Heart right ventricle (tissue), 16 donors: ENCODE results near the gene SPINK9. TPM values are rescaled to one million over a fixed set of nuclear protein-coding genes. Genes with fewer than 3 reads are reported as not detected.

Experiments used
- ATAC-seq, 8 donors: fragments of 200-7000 bp; cut with Tn5 transposase; one replicate each; pipeline ENCODE4 v1.9.1; 2020; ENCODE audit warnings: mild to moderate bottlenecking in 8 of 8, moderate library complexity in 8 of 8, moderate number of reproducible peaks in 1 of 8
- DNase-seq, 2 donors: peaks; one replicate each; pipeline ENCODE4 v3.0.0-alpha.2; 2020
- H3K27ac ChIP-seq, 10 donors: fragments of 200-600 bp; sonication (generic) in 2 of 10; one replicate each; pipeline versions ENCODE4 v1.5.0 to v1.8.0; 2020 to 2022; ENCODE audit warnings: mild to moderate bottlenecking in 3 of 10
- H3K27me3 ChIP-seq, 7 donors: fragments of 200-600 bp; one replicate each; pipeline ENCODE4 v1.8.0; 2021 to 2022; ENCODE audit warnings: mild to moderate bottlenecking in 2 of 7
- H3K36me3 ChIP-seq, 9 donors: fragments of 200-600 bp; sonication (generic) in 1 of 9; one replicate each; pipeline versions ENCODE4 v1.5.0 to v1.8.0; 2020 to 2022; ENCODE audit warnings: mild to moderate bottlenecking in 2 of 9
- H3K4me1 ChIP-seq, 9 donors: fragments of 200-600 bp; sonication (generic) in 1 of 9; one replicate each; pipeline versions ENCODE4 v1.5.0 to v1.8.0; 2020 to 2022; ENCODE audit warnings: mild to moderate bottlenecking in 4 of 9
- H3K4me3 ChIP-seq, 10 donors: fragments of 200-600 bp; sonication (generic) in 2 of 10; one replicate each; pipeline versions ENCODE4 v1.5.0 to v1.8.0; 2020 to 2022; ENCODE audit warnings: mild to moderate bottlenecking in 7 of 10, moderate library complexity in 2 of 10
- H3K9me3 ChIP-seq, 11 donors: fragments of 200-600 bp in 10 of 11; sonication (generic) in 2 of 11; one replicate each; pipeline versions ENCODE4 v1.5.0 to v1.8.0; 2013 to 2022; ENCODE audit warnings: mild to moderate bottlenecking in 2 of 11, control low read depth in 1 of 11, moderate library complexity in 1 of 11
- CTCF ChIP-seq, 9 donors: fragments of 200-600 bp; sonication (generic) in 2 of 9; IDR thresholded peaks; one replicate each; pipeline versions ENCODE4 v1.5.0 to v1.8.0; 2021 to 2022; ENCODE audit warnings: antibody characterized with exemption in 9 of 9, mild to moderate bottlenecking in 5 of 9, moderate library complexity in 1 of 9
- WGBS, 2 donors: extraction: QIAGEN DNeasy Blood & Tissue Kit; methylation state at CpG; one replicate each; pipeline ENCODE4 v1.1.7; 2013; ENCODE audit warnings: inconsistent platforms in 1 of 2; 5-methylcytosine and 5-hydroxymethylcytosine counted together
- intact Hi-C, 10 donors: fragments of 100-400 bp; cut with DNase I; formaldehyde crosslinking; loops; one replicate each; pipeline versions ENCODE4 v1.11.1 to v1.14.2; 2022
- polyA plus RNA-seq, 2 donors: library from polyadenylated mRNA; stranded (reverse); fragments of 200-250 nt; gene quantifications; one replicate each; pipeline ENCODE4 v1.2.3, GENCODE V29; 2013
- total RNA-seq, 10 donors: library from RNA; stranded (reverse); fragmentation: NEBNext Ultra II Directional in 3 of 10; extraction: Animal tissue kit (Norgen Biotek cat#: 25700) in 3 of 10; gene quantifications; one replicate each; pipeline versions ENCODE4 v1.2.1 to v1.2.4, GENCODE V29; 2021 to 2023
- donor health status: Arrhythmogenic right ventricular cardiomyopathy.
- donor health status: ischemic (EF 13 %, LVEDD 7.1; RV severe dilation, severe dysfunction).
- donor health status: healthy with polysubstance abuse.
- donor health status: DM: no; HTN: yes; CAD: no.
- donor health status: DM: no; HTN: no; CAD: no.
- donor health status: ischemic (EF 25% LVEDD 6.9; RV normal size, moderate dysfunction).
- donor health status: ischemic (EF 25% LVEDD 5.7; RV mildly dilated, moderate dysfunction).
- donor health status: healthy.
- donor health status: DM: yes; HTN: yes; CAD: no.
- donor health status: Ischemic cardiomyopathy.
- donor health status: ischemic (EF 35%, LVEDD 5.7; RV mildly dilated, moderate dysfunction).
- donor health status: nonischemic (EF 11% LVEDD 7.7; RV severe dilation, severe dysfunction).
- donor health status: DM: yes; HTN: yes; CAD: no.
- donor health status: PGD.
- donor health status: ischemic (EF 29% LVEDD 5.4; RV normal size, mild dysfunction).
- donor health status: nonischemic (EF 23%, LVEDD 6.1; RV moderate dilation, normal function).

Gene SPINK9
- total and polyA plus RNA-seq, 12 donors, result 0.57 TPM; not detected in 11

- no peak for ATAC-seq
- intact Hi-C loops, result no loop called here
Observed at GRCh38 chr5:148368299-148368698, 32.9 kb downstream of the SPINK9 start.

DNA sequence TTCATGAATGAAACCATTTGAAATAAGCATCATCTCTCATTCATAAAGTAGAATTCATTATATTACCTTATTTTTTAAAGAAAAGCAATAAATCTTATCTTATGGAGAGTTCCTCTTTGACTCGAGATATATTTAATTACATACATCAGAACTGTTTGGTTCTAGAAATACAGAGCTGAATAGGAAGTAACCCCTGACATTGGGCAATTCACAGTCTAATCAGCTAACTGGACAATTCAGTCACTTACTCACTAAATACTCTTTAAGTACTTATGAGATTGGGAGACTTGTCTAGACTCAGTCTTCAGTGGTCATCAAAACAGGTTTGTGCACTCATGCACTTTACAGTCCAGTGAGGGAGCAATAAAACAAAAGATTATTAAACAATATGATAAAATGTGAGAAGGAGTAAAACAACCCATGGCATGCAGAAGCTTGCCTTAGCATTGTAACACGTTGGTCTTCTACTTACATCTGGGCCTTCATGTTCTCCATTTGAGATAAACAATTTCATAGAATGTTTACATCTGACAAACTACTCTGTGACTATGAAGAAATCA lies 36.9 kb downstream of the SPINK9 start:
- TF ChIP-seq CTCF (IDR thresholded peaks at IDR 0.05), result no peak
- peaks cover 0 to 20% (median 0%) of the 10 kb centered on the region in 9 donors for H3K36me3 ChIP-seq
- ATAC-seq (no peak), DNase-seq (no peak)
- no peak overlapping the region for H3K4me3 ChIP-seq
- H3K27me3 ChIP-seq, result no peaks in the 10 kb centered on the region
- H3K4me1 ChIP-seq, result peaks cover 0 to 42% (median 6%) of the 10 kb centered on the region in 9 donors
- no peak overlapping the region for H3K27ac ChIP-seq
- peaks cover 0 to 19% (median 2%) of the 10 kb centered on the region in 11 donors for H3K9me3 ChIP-seq
- intact Hi-C loops, result loop anchor here in 6 of 10 donors (5.0 to 10.0 kb wide), 4 partner anchors 77 to 197 kb away; no protein-coding TSS in a partner anchor
- WGBS, 2 donors, result 81 to 85% methylated on average over 2 of the region's 2 CpGs

More at GRCh38 chr5:148368299-148368698, 32.9 kb downstream of the SPINK9 start:
- no peak for DNase-seq
- TF ChIP-seq CTCF (IDR thresholded peaks at IDR 0.05), result no peak
- Histone ChIP-seq H3K4me3 (no peak overlapping the region), H3K27me3 (no peaks in the 10 kb centered on the region), H3K4me1 (peaks cover 0 to 5% (median 0%) of the 10 kb centered on the region in 9 donors), H3K36me3 (peaks cover 0 to 12% (median 0%) of the 10 kb centered on the region in 9 donors), H3K9me3 (peaks cover 0 to 19% (median 2%) of the 10 kb centered on the region in 11 donors), H3K27ac (no peak overlapping the region)

- no peak overlapping the region for H3K4me3 ChIP-seq
- H3K4me1 ChIP-seq, result peaks cover 0 to 42% (median 6%) of the 10 kb centered on the region in 9 donors
- H3K27me3 ChIP-seq, result no peaks in the 10 kb centered on the region
- no peak overlapping the region for H3K27ac ChIP-seq
- DNase-seq (no peak), ATAC-seq (no peak)
- no peak for TF ChIP-seq CTCF (IDR thresholded peaks at IDR 0.05)
- peaks cover 0 to 17% (median 2%) of the 10 kb centered on the region in 11 donors for H3K9me3 ChIP-seq
- peaks cover 0 to 27% (median 0%) of the 10 kb centered on the region in 9 donors for H3K36me3 ChIP-seq
- intact Hi-C loops, result loop anchor here in 6 of 10 donors (5.0 to 10.0 kb wide), 4 partner anchors 78 to 198 kb away; no protein-coding TSS in a partner anchor
Observed at GRCh38 chr5:148372893-148373292, 37.5 kb downstream of the SPINK9 start.

DNA sequence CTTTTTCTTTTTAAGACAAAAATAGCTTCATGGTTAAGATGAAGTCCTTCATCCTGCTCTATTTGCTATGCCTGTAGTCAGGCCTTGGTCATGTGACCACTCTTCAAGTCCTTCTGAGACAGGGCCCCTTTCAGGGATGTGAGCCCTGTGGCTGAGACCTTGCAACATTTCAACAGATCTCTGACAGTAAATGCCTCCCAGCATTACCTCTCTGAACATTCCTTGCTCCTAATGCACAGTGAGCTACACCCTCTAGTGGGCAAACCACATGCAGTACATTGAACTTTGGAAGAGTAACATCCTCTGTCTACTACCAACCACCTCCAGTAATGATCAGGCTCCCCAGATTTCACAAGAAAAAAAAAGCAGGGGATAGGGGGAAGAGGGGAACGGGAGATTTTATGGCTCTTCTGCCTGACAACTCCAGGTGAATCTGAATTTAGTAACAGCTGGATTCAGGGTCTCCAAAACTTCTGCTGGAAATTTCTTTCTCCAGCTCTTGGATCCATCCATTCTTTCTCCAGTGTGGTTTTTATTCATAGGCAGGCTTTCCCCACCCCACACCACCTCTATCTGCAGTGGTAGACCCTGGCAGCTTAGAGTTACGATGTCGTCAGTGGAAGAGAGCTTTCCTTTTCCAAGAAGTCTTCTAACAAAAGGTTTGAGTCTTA lies 39.5 kb downstream of the SPINK9 start:
- peak; percentile 38 to 82 (median 62) for ATAC-seq
- intact Hi-C loops, result loop anchor here in 8 of 10 donors (5.0 to 10.0 kb wide), 4 partner anchors 80 to 200 kb away; no protein-coding TSS in a partner anchor
- 74 to 85% methylated on average over 3 of the region's 3 CpGs for WGBS, 2 donors
- peaks cover 0 to 52% (median 12%) of the 10 kb centered on the region in 9 donors for H3K4me1 ChIP-seq
- no peaks in the 10 kb centered on the region for H3K27me3 ChIP-seq
- DNase-seq, result no peak
- peaks cover 0 to 9% (median 0%) of the 10 kb centered on the region in 11 donors for H3K9me3 ChIP-seq
- peak; percentile 24 to 72 (median 59) for TF ChIP-seq CTCF (IDR thresholded peaks at IDR 0.05)
- peak overlapping the region in 1 of 10 donors; percentile 60 for H3K27ac ChIP-seq
- H3K4me3 ChIP-seq, result no peak overlapping the region
- peaks cover 0 to 36% (median 0%) of the 10 kb centered on the region in 9 donors for H3K36me3 ChIP-seq
